Panc1 (cell line): ENCODE measurements around the gene RC3H1. TPM values are rescaled to one million over a fixed set of nuclear protein-coding genes. Genes with fewer than 3 reads are reported as not detected.

Experiments used
- ATAC-seq: fragments of 200-7000 bp; cut with Tn5 transposase; 2 replicates; pipeline ENCODE4 v1.9.1; 2020; ENCODE audit warnings: mild to moderate bottlenecking, moderate library complexity
- BruUV-seq: library from RNA; stranded (reverse); fragments of 400-500 nt; replicated peaks from 2 replicates; lab custom pipeline; 2021; lab: Mats Ljungman, UMichigan
- CTCF ChIA-PET: fragments of 300-600 bp; sonication (Branson Sonifier 250); formaldehyde crosslinking; loops from one replicate; lab custom pipeline; 2022; ENCODE audit warnings: antibody characterized with exemption; lab: Charles Lee
- POLR2A ChIA-PET: fragments of 300-600 bp; sonication (Branson Sonifier 250); formaldehyde crosslinking; loops from one replicate; lab custom pipeline; 2022; ENCODE audit warnings: antibody characterized with exemption; lab: Charles Lee
- DNase-seq: peaks from one replicate; pipeline ENCODE4 v3.0.0-alpha.2; 2010; ENCODE audit warnings: low read depth, low spot score
- H3K27ac ChIP-seq: 2 replicates; pipeline ENCODE4 v1.5.1; 2011; ENCODE audit warnings: mild to moderate bottlenecking, low read length, inconsistent platforms
- H3K27me3 ChIP-seq: fragments of 200-500 bp; sonication (Bioruptor generic); 2 replicates; pipeline ENCODE4 v1.6.0; 2014; ENCODE audit warnings: low read length, inconsistent platforms; ENCODE audit not compliant: control insufficient read depth, insufficient read depth
- H3K36me3 ChIP-seq: fragments of 200-500 bp; sonication (Bioruptor generic); 2 replicates; pipeline ENCODE4 v1.5.1; 2014; ENCODE audit warnings: inconsistent platforms, mild to moderate bottlenecking, low read length, moderate library complexity; ENCODE audit not compliant: control insufficient read depth, insufficient read depth
- H3K4me1 ChIP-seq: 2 replicates; pipeline ENCODE4 v1.5.1; 2011; ENCODE audit warnings: inconsistent platforms, mild to moderate bottlenecking, low read length, moderate library complexity; ENCODE audit not compliant: control insufficient read depth, insufficient read depth
- H3K4me3 ChIP-seq, 2 experiments: 2 replicates each; pipeline ENCODE4 v1.5.1; 2011 to 2012; ENCODE audit warnings: low read depth in 2 of 2, low read length in 2 of 2, mild to moderate bottlenecking in 2 of 2, inconsistent platforms in 1 of 2, moderate library complexity in 1 of 2
- H3K9me3 ChIP-seq: fragments of 200-500 bp; sonication (Bioruptor generic); 2 replicates; pipeline ENCODE4 v1.5.1; 2014; ENCODE audit warnings: low read depth, mild to moderate bottlenecking, inconsistent platforms, low read length, moderate library complexity; ENCODE audit not compliant: control insufficient read depth, insufficient read depth
- CTCF ChIP-seq: fragments of 450-650 bp; IDR thresholded peaks from 2 replicates; pipeline ENCODE4 v1.5.1; 2017; ENCODE audit warnings: mild to moderate bottlenecking
- POLR2AphosphoS5 ChIP-seq: IDR thresholded peaks from 2 replicates; pipeline ENCODE4 v1.6.1; 2012; ENCODE audit warnings: mild to moderate bottlenecking, low read depth, low read length, moderate library complexity
- REST ChIP-seq, 2 experiments: IDR thresholded peaks; 2 replicates each; pipeline ENCODE4 v1.6.1; 2011 to 2012; ENCODE audit warnings: low read depth in 2 of 2, control low read depth in 1 of 2, low read length in 1 of 2, mild to moderate bottlenecking in 1 of 2, moderate library complexity in 1 of 2; ENCODE audit not compliant: insufficient read depth in 1 of 2
- SIN3A ChIP-seq: IDR thresholded peaks from 2 replicates; pipeline ENCODE4 v1.6.1; 2012; ENCODE audit warnings: low read depth, mild to moderate bottlenecking, low read length, moderate library complexity, borderline replicate concordance; ENCODE audit not compliant: insufficient read depth
- TCF7L2 ChIP-seq: IDR thresholded peaks from 2 replicates; pipeline ENCODE4 v1.6.1; 2011; ENCODE audit warnings: mild to moderate bottlenecking, low read depth, low read length, inconsistent platforms
- in situ Hi-C: cut with HindIII; loops from 2 replicates; pipeline ENCODE4 v1.10.0; 2016; ENCODE audit warnings: low sequenced_read_pairs, low pct_unique_long_range_greater_than_20kb
- intact Hi-C: fragments of 100-400 bp; cut with micrococcal nuclease; formaldehyde crosslinking; loops from one replicate; pipeline ENCODE4 v1.10.0; 2022; ENCODE audit not compliant: unreplicated experiment
- total RNA-seq: library from RNA; stranded (reverse); gene quantifications from one replicate; pipeline ENCODE4 v1.2.1, GENCODE V29; 2021; ENCODE audit not compliant: unreplicated experiment

Gene RC3H1
- total RNA-seq, 1 experiment from 2014 or later, result 21.4 TPM

GRCh38 chr1:174008269-174008668 is 13.9 kb downstream of the RC3H1 start:
- CTCF ChIA-PET, result no interaction called here
- ATAC-seq, result no peak
- BruUV-seq, result no TSS peak
- Histone ChIP-seq H3K4me1 (no peaks in the 10 kb centered on the region), H3K36me3 (no peaks in the 10 kb centered on the region), H3K9me3 (no peaks in the 10 kb centered on the region), H3K4me3 (no peak overlapping the region), H3K27ac (no peak overlapping the region), H3K27me3 (no peaks in the 10 kb centered on the region)
- TF ChIP-seq TCF7L2, result no peak
- no peak for TF ChIP-seq CTCF
- no peak for TF ChIP-seq SIN3A
- no peak for TF ChIP-seq REST (IDR thresholded peaks at IDR 0.05; ENCODE audit: insufficient read depth in 1 of 2, low read depth in 2 of 2, low read length in 1 of 2)
- TF ChIP-seq POLR2AphosphoS5, result no peak
- DNase-seq, result no peak
- POLR2A ChIA-PET, result no interaction called here
- intact Hi-C loops, result no loop called here
- in situ Hi-C loops, result no loop called here

- ATAC-seq (no peak), DNase-seq (no peak)
- POLR2A ChIA-PET, result interaction anchor here (0.6 kb wide), 1 partner anchor 14 kb away, joined by 3 read pairs; the partner anchor contains the start of gene RC3H1
- no peak overlapping the region for H3K4me3 ChIP-seq
- in situ Hi-C loops, result no loop called here
- H3K9me3 ChIP-seq, result no peaks in the 10 kb centered on the region
- CTCF ChIA-PET, result no interaction called here
- no peaks in the 10 kb centered on the region for H3K4me1 ChIP-seq
- intact Hi-C loops, result no loop called here
- BruUV-seq, result no TSS peak
- no peak overlapping the region for H3K27ac ChIP-seq
- H3K27me3 ChIP-seq, result no peaks in the 10 kb centered on the region
- TF ChIP-seq CTCF, result no peak
- TF ChIP-seq SIN3A, result no peak
- TF ChIP-seq REST (IDR thresholded peaks at IDR 0.05; ENCODE audit: insufficient read depth in 1 of 2, low read depth in 2 of 2, low read length in 1 of 2), result no peak
- no peak for TF ChIP-seq POLR2AphosphoS5
- TF ChIP-seq TCF7L2, result no peak
- no peaks in the 10 kb centered on the region for H3K36me3 ChIP-seq
Measured at GRCh38 chr1:174007851-174008250, 14.3 kb downstream of the RC3H1 start.
